Measurements from ENCODE around the gene PLEKHM2.

The PLEKHM2 gene

DNA sequence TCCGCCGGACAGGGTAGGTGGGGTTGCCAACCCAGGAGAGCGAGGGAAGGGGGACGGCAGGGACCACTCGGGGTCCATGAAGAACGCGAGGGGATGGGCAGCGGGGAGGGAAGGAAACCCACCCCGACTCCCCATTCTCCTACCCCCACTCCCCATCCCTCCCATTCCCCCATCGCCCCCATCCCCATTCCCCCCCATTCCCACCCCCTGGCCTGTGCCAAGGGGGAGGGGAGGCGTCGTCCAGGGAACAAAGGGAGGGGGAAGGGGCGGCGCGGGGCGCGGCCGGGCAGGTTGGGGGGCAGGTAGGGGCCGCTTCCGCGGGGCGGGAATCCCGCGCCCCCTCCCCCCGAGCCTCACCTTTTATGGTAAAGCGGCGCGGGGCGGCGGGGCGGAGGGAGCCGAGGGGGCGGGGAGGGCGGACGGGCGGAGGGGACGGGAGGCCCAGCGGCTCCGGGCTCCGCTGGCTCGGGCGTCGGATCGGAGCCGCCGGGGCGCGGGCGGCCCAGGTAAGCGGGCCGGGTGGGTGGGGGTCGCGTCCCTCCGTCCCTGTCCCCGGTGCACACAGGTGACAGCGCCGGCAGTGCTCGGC is 74.3 kb downstream of the PLEKHM2 start, which contains the start of gene FBLIM1:
Gene FBLIM1 (plus strand): TSS at position 453 of the 589 bp plus-strand sequence. CDS start 6,189 bp downstream, outside the sequence.
- DNase-seq (ENCODE audit: low spot score): peak; percentile 60

GRCh38 chr1:15758953-15759661 is 75.0 kb downstream of the PLEKHM2 start:
- DNase-seq (ENCODE audit: low spot score): peak; percentile 30

DNA sequence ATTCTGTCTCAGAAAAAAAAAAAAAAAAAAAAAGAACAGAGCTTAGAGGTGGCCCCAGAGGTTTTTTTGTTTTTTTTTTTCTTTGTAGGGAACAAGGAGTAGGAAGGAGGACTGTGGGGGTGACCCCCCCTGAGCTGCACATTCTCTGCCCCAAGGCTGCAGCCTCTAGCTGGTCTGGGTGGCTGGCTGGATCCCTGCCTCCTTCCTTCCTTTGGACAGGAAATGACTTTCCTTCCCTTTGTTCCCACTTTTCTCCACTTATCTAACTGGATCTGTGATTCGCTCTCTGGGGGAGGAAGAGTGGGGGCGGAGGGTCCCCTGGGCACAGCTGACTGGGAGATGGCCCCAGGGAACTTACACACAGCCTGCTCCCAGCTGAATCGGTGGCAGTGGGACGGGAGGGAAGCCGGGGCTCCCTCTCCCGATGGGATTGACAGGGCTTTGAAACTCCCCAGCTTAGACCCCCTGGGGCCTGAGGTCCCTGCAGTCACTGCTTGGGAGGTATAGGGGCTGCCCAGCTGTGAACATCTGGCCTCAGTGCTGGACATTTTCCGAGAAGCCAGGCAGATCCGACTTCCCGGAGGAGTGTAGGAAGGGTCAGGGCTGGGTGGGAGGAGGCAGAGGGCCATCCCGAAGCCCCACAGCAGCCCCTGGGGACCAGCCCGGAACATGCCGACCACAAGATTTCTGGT is 76.5 kb downstream of the PLEKHM2 start:
- peak; percentile 75 for DNase-seq (ENCODE audit: low spot score)

DNA sequence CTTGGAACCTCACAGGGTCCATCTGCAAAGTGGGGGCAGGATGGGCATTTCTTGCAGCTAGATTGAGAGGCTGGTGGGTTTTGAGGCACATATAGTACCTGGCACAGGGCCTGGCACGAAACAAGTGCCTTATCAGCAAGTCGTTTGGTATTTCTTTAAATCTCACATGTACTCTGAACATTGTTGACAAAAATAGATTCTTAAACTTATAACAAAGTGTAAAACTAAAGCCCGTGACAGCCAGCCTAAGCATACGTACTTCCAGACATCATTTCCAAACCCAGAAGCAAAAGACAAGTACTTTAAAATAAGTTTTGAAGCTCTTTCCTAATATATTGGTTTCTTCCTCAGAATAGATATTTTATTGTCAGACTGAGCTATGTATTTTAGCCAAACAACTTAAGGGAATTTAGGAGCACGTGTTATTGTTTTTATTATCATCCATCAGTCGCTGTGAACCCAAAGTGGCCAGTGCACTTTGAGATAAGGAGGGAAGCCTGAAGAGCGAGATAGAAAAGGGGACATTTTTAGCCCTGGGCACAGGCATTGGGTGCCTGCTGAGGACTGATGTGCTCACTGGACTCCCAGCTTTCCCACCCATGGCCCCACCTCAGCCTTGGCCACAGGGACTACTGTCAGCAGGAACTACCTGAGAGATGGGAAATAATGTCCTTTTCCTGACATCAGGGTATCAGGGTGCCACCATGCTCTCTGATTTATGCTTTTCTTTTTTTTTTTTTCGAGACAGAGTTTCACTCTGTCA is 77.4 kb downstream of the PLEKHM2 start:
- DNase-seq (ENCODE audit: low spot score): no peak

DNA sequence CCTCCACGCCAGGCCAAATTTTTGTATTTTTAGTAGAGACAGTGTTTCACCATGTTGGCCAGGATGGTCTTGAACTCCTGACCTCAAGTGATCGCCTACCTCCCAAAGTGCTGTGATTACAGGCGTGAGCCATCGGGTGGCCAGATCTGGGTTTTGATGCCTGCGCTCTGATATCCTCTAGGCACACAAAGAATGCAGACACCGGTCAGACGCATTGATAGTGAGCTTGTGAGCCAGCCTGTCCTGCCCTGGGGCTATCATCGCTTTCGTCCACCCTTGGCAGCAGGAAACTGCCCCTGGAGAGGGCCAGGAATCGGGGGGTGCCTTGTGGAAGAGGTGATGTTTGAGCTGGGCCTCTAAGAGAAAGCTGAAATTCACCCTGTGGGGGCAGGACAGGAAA is 78.4 kb downstream of the PLEKHM2 start:
- no peak for DNase-seq (ENCODE audit: low spot score)

GRCh38 chr1:15764269-15764764 is 80.2 kb downstream of the PLEKHM2 start:
- DNase-seq (ENCODE audit: low spot score): peak; percentile 58

DNA sequence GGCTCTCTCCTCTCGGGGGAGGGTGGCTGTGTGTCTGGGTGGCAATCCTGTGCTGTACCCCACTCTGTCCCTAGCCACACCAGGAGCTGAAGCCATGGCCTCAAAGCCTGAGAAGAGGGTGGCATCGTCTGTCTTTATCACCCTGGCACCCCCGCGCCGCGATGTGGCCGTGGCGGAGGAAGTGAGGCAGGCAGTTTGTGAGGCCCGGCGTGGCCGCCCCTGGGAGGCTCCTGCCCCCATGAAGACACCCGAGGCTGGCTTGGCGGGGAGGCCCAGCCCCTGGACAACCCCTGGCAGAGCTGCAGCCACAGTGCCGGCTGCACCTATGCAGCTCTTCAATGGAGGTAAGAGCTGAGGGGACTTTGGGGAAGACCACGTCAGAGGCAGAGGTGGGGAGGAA is 80.8 kb downstream of the PLEKHM2 start:
- no peak for DNase-seq (ENCODE audit: low spot score)

DNA sequence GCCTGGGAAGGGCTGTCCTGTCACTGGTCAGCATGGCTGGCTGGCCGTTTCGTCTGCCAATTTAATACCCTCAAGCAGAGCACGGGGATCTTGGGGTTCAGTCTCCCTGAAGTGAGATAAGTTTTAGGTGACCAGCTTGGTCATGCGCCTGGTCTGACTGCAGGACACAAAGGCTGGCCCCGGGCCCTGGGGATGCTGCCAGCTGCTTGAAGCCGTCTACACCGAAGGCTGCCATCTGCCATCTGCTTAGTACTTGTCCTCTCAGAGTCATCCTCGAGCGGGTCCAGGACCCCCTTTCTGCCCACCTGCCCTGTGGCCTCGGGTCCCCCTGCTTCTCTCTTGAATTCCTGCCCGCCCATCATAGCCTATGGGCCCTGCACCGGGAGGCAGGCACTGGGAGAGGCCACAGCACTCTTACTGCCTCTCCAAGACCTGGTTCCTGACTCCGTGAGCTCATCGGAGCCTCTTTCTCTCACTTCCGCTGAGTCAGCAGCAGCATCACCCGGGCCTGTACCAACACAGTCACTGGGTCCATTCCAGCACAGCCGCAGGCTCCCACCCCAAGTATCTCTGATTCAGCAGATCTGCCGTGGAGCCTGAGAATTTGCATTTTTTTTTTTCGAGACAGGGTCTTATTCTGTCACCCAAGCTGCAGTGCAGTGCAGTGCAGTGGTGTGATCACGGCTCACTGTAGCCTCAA is 81.5 kb downstream of the PLEKHM2 start:
- peak; percentile 73 for DNase-seq (ENCODE audit: low spot score)

- DNase-seq (ENCODE audit: low spot score): no peak
Measured at GRCh38 chr1:15767941-15768340, 83.8 kb downstream of the PLEKHM2 start.

DNA sequence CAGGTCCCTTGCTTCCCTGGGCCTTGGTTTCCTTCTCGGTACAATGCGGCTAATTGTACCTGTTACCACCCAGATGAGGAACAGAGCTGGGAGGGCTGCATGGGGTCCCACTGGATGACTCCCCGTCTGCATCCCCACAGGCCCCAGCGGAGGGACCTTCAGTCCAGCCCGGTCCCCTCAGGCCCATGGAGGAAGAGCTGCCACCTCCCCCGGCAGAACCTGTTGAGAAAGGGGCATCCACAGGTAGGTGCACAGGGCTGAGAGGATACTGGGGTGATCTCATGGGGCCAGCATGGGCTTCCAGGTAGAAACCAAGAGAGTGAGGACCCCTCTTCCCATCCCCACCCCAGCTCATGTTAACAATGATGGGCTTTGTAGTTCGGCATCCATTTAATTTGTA is 84.3 kb downstream of the PLEKHM2 start:
- DNase-seq (ENCODE audit: low spot score): no peak

DNA sequence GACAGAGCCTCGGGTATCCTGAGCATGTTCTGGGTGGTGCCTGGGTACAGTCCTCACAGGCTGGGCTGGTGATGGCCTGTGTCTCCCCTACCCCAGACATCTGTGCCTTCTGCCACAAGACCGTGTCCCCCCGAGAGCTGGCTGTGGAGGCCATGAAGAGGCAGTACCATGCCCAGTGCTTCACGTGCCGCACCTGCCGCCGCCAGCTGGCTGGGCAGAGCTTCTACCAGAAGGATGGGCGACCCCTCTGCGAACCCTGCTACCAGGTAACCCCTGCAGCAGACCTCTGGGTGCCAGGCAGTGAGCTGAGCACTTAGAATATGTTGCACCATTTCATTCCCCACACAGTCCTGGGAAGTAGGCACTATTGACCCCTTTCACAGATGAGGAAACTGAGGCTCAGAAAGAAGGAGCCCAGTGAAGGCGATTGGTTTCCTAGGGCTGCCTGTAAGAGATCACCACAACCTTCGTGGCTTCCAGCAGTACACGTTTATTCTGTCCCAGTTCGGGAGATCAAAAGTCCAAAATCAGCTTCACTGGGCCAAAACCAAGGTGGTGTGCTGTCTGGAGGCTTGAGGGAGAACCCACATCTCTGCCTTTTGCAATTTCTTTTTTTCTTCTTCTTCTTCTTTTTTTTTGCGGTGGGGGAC is 86.3 kb downstream of the PLEKHM2 start:
- DNase-seq (ENCODE audit: low spot score): no peak

- no peak for DNase-seq (ENCODE audit: low spot score)
Measured at GRCh38 chr1:15771836-15772515, 87.9 kb downstream of the PLEKHM2 start.

DNA sequence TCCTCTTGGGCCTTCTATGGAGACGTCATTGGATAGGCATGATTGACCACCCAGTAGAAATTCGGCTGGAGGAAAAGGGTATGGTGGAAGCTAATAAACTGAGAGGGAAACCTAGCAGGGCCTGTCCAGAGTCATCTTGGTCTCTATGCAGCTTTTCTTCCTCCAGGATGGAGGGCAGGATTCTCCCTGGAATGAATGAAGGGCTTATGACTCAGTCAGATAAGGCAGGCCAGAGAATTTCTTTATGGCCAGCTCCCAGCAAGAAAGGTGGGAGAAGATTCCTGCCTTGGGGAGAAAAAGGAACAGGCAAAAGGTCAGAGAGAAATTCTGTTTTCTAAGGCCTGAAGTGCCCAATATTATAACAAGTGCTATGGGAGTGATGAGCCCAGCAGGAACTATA is 91.6 kb downstream of the PLEKHM2 start:
- DNase-seq (ENCODE audit: low spot score): no peak

GRCh38 chr1:15777909-15778707 is 94.0 kb downstream of the PLEKHM2 start:
- no peak for DNase-seq (ENCODE audit: low spot score)

Measured in kidney tubule cell (primary cell).